NT2/D1 (cell line): Measurements from ENCODE around the gene COL18A1.

ENCODE experiments used
- YY1 ChIP-seq: IDR thresholded peaks from 2 replicates; pipeline ENCODE4 v1.6.1; 2011; ENCODE audit not compliant: insufficient read length, insufficient read depth
- ZNF274 ChIP-seq: IDR thresholded peaks from 2 replicates; pipeline ENCODE4 v1.6.1; 2011; ENCODE audit warnings: mild to moderate bottlenecking, low read depth, low read length

DNA sequence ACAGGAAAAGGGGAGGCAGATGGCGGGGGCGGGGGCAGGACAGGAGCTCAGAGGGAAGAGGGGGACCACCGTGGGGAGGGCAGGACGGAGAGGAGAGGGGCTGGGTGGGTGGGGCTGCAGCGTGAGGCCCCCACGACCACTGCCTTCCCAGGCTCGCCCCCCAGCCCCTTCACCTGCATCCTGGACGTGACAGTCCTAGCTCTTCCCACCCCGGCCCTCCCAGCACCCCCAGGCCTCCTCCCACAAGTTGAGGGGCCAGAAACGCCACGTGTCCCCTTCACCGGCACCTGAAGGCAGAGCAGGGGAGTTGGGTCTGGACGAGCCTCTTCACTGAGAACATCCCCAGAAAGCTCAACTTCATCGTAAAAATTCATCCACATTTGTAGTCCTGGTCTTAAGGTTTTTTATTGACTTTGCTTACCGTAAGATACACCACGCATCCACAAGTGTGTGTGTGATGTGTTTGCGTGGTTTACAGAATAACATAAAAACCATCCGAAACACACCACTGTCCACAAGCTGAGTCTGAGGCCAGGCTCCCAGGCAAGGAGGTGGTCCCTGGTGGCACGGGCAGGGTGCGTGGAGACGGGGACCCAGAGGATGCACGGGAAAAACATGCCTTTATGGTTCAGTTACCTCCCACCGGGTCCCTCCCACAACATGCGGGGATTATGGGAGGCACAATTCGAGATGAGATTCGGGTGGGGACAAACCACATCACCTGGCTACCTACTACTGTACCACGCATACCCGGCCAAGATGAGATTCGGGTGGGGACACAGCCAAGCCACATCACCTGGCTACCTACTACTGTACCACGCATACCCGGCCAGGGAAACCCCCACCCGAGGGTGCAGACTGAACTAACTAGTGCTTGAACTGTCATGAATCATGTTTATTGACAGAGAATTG, 13.9 kb upstream of the COL18A1 start:
- no peak for TF ChIP-seq ZNF274
- no peak for TF ChIP-seq YY1
